ENCODE measurements around the gene TMEM117. TPM values are rescaled to one million over a fixed set of nuclear protein-coding genes. Genes with fewer than 3 reads are reported as not detected.

Gene TMEM117
- total RNA-seq, 2 experiments from 2014 or later, result 1.6 to 1.7 TPM

- no peak overlapping the region for H3K27ac Mint-ChIP-seq
Observed at GRCh38 chr12:44428825-44429224, 592.9 kb downstream of the TMEM117 start.

DNA sequence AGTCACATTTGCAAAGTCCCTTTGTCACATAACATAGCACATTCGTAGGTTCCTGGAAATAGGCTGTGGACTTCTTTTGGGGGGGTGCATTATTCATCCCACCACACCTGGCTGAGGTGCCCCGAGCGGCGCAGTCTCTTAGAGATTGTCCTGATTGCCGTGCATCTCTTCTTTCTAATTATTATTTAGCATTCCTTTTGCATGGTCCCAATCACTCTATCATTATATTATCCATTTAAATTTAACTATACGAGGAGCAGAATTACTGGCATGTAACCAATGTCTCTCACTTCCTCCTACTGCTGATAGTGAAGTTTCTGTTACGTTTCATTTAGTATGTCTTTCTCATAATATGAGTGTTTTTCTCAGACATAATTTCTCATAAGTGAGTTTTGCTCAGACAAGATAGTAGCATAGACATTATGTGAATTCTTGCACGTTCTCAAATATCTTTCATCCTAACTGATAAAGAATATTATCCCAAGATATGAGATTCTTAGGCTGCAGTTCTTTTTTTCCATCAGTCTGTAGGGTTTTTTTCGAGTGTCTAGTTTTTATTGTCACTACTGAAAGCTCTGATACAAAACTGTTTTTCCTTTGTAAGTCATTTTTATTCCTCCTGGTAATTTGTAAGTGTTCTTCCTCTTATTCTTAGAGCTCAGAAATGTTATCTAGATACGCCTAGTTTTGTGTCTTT lies 595.9 kb downstream of the TMEM117 start:
- no peaks in the 10 kb centered on the region for H3K4me1 Mint-ChIP-seq
- POLR2A ChIA-PET, result no interaction called here
- H3K4me3 Mint-ChIP-seq, result no peak overlapping the region
- no peak overlapping the region for H3K27ac Mint-ChIP-seq
- no peaks in the 10 kb centered on the region for H3K36me3 Mint-ChIP-seq (ENCODE audit: low read depth)
- H3K27me3 Mint-ChIP-seq, result peaks cover 3% of the 10 kb centered on the region
- H3K9me3 Mint-ChIP-seq, result no peaks in the 10 kb centered on the region
- CTCF ChIA-PET, result no interaction called here
- DNase-seq, result no peak

More at GRCh38 chr12:44428825-44429224, 592.9 kb downstream of the TMEM117 start:
- Mint-ChIP-seq H3K36me3 (ENCODE audit: low read depth) (no peaks in the 10 kb centered on the region), H3K27me3 (peaks cover 3% of the 10 kb centered on the region), H3K4me3 (no peak overlapping the region), H3K4me1 (no peaks in the 10 kb centered on the region), H3K9me3 (no peaks in the 10 kb centered on the region)
- CTCF ChIA-PET, result no interaction called here
- POLR2A ChIA-PET, result no interaction called here
- no peak for DNase-seq

- no peak overlapping the region for H3K4me3 Mint-ChIP-seq
- H3K9me3 Mint-ChIP-seq, result no peaks in the 10 kb centered on the region
- H3K36me3 Mint-ChIP-seq (ENCODE audit: low read depth), result no peaks in the 10 kb centered on the region
- peaks cover 3% of the 10 kb centered on the region for H3K27me3 Mint-ChIP-seq
- POLR2A ChIA-PET, result no interaction called here
- no peak overlapping the region for H3K27ac Mint-ChIP-seq
- DNase-seq, result no peak
- no peaks in the 10 kb centered on the region for H3K4me1 Mint-ChIP-seq
- CTCF ChIA-PET, result no interaction called here
Observed at GRCh38 chr12:44433659-44434058, 597.8 kb downstream of the TMEM117 start.

DNA sequence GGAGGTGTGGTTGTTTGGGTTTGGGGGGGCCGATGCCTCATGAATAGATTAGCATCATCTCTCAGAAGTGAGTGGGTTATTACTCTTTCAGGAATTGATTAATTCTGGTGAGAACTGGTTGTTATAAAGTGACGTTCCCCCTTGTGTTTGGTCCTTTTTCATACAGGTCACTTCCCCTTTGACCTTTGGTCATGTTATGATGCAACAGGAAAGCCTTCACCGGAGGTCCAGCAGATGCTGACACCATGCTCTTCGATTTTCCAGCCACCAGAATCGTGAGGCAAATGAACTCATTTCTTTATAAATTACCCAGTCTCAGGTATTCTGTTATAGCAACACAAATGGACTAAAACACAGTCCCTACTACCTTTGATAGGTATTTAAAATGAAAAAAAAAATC lies 600.9 kb downstream of the TMEM117 start:
- Mint-ChIP-seq H3K4me1 (no peaks in the 10 kb centered on the region), H3K9me3 (no peaks in the 10 kb centered on the region), H3K36me3 (ENCODE audit: low read depth) (no peaks in the 10 kb centered on the region), H3K27me3 (peaks cover 3% of the 10 kb centered on the region), H3K4me3 (no peak overlapping the region), H3K27ac (no peak overlapping the region)
- no peak for DNase-seq
- ChIA-PET CTCF (no interaction called here), POLR2A (no interaction called here)

Other genes starting within 250 kb of the TMEM117 start
- gene PUS7L, start 77.3 kb upstream of the TMEM117 start, total RNA-seq, result 10 to 100 TPM; 17.1 to 18.8 TPM
- gene IRAK4, start 77.1 kb upstream of the TMEM117 start, total RNA-seq, result 10 to 100 TPM; 44.3 to 46.0 TPM
- 10 to 100 TPM; 29.1 to 33.6 TPM for gene TWF1, start 29.8 kb upstream of the TMEM117 start, total RNA-seq